Measurements from ENCODE around the gene CTNNA2. TPM values are rescaled to one million over a fixed set of nuclear protein-coding genes. Genes with fewer than 3 reads are reported as not detected.

CTNNA2 gene
- total and polyA plus RNA-seq, 2 of the 8 experiments (the other 6 are each of a cell fraction or from before 2014, with no cell fraction given): 3.9 to 9.0 TPM

- Histone ChIP-seq H2BK5ac (ENCODE audit: low read depth, low read length) (no peak overlapping the region), H3K79me1 (ENCODE audit: low read depth, low read length) (no peaks in the 10 kb centered on the region), H3K27me3 (replicated peaks in 1 of 4; ENCODE audit: control insufficient read depth in 3 of 4, extremely low read depth in 1 of 4, insufficient read depth in 3 of 4, low read length in 3 of 4) (no peaks in the 10 kb centered on the region), H3K4me3 (ENCODE audit: extremely low read depth in 1 of 4, insufficient read depth in 2 of 4, low read depth in 3 of 4, low read length in 4 of 4) (no peak overlapping the region), H4K5ac (ENCODE audit: insufficient read length, low read depth, low read length) (no peak overlapping the region), H3K27ac (ENCODE audit: low read depth, low read length) (no peak overlapping the region), H3K23ac (ENCODE audit: insufficient read length) (no peak overlapping the region), H3K36me3 (ENCODE audit: control insufficient read depth in 2 of 4, insufficient read depth in 4 of 4, low read length in 3 of 4) (no peaks in the 10 kb centered on the region), H3K14ac (ENCODE audit: insufficient read length) (no peak overlapping the region), H3K79me2 (ENCODE audit: control insufficient read depth in 1 of 2, insufficient read depth in 2 of 2, low read length in 2 of 2) (no peaks in the 10 kb centered on the region), H4K20me1 (replicated peaks in 1 of 2; ENCODE audit: control insufficient read depth in 1 of 2, insufficient read depth in 2 of 2, low read length in 2 of 2) (no peaks in the 10 kb centered on the region), H4K91ac (replicated peaks; ENCODE audit: insufficient read length, low read length) (no peak overlapping the region), H2BK15ac (ENCODE audit: low read length) (no peak overlapping the region), H2BK20ac (ENCODE audit: low read length) (no peak overlapping the region), H2BK120ac (replicated peaks; ENCODE audit: low read depth, low read length) (no peak overlapping the region), H3K23me2 (ENCODE audit: low read depth, low read length) (no peaks in the 10 kb centered on the region), H3K18ac (ENCODE audit: extremely low read depth, low read length) (no peak overlapping the region), H3K4ac (replicated peaks; ENCODE audit: insufficient read length, low read depth, low read length) (no peak overlapping the region), H2AK5ac (ENCODE audit: low read depth, low read length) (no peak overlapping the region), H4K8ac (ENCODE audit: extremely low read depth, insufficient read depth, low read length) (no peak overlapping the region), H3K4me2 (ENCODE audit: insufficient read depth in 1 of 2, low read depth in 2 of 2, low read length in 2 of 2) (no peak overlapping the region), H3K4me1 (replicated peaks in 1 of 4; ENCODE audit: control insufficient read depth in 3 of 4, insufficient read depth in 4 of 4, low read length in 3 of 4) (no peaks in the 10 kb centered on the region; a peak in 1 of 7 replicates), H3K9me3 (ENCODE audit: insufficient read depth in 2 of 2, low read depth in 1 of 2, low read length in 1 of 2) (no peaks in the 10 kb centered on the region), H2BK12ac (ENCODE audit: low read depth, low read length) (no peak overlapping the region), H3K56ac (replicated peaks; ENCODE audit: insufficient read length, low read depth, low read length) (no peak overlapping the region), H2AFZ (ENCODE audit: low read length) (no peak overlapping the region), H3K9ac (replicated peaks in 1 of 4; ENCODE audit: extremely low read depth in 1 of 4, low read depth in 3 of 4, low read length in 3 of 4) (no peak overlapping the region)
- no peak for TF ChIP-seq BCL11A (IDR thresholded peaks at IDR 0.05; ENCODE audit: low read depth in 2 of 2, low read length in 2 of 2)
- TF ChIP-seq CTBP2 (IDR thresholded peaks at IDR 0.05; ENCODE audit: borderline replicate concordance, insufficient read depth, insufficient read length, low read length): no peak
- WGBS, 2 experiments (ENCODE audit: extremely low coverage in 1 of 2, insufficient coverage in 1 of 2, insufficient read length in 1 of 2, insufficient replicate concordance in 2 of 2, low coverage in 1 of 2, low lambda C conversion rate in 2 of 2, missing lambda C conversion rate in 1 of 2): 73% methylated on average over 2 of the region's 2 CpGs; no CpG with 5 or more reads in 1 of the 2 experiments
- DNase-seq (ENCODE audit: low read depth in 1 of 2, low spot score in 2 of 2) (no peak), FAIRE-seq (no peak)
- CTCF ChIA-PET (ENCODE audit: partially characterized antibody): no interaction called here
- POLR2A ChIA-PET (ENCODE audit: partially characterized antibody): no interaction called here
Measured at GRCh38 chr2:80195034-80195433, 682.2 kb downstream of the CTNNA2 start.

Measured in H1 (cell line).